HepG2 (cell line): ENCODE data around the gene GCM1. TPM values are rescaled to one million over a fixed set of nuclear protein-coding genes. Genes with fewer than 3 reads are reported as not detected.
A peak's percentile ranks its signal among the peaks of the same experiment; 100 is the strongest.

Experiments
- ATAC-seq: fragments of 200-7000 bp; cut with Tn5 transposase; 3 replicates; pipeline ENCODE4 v1.9.1; 2020; ENCODE audit warnings: mild to moderate bottlenecking, moderate library complexity
- BruUV-seq: library from RNA; stranded (reverse); fragments of 400-500 nt; replicated peaks from 2 replicates; lab custom pipeline; 2021; lab: Mats Ljungman, UMichigan
- CTCF ChIA-PET: fragments of 300-600 bp; formaldehyde crosslinking; extraction: SDS; loops from one replicate; lab custom pipeline; 2021; ENCODE audit warnings: low total read pairs, inconsistent platforms, low intra/inter-chr PET ratio; lab: Yijun Ruan, JAX
- POLR2A ChIA-PET: fragments of 350-600 bp; sonication (Branson Sonifier 250); formaldehyde crosslinking; loops from one replicate; lab custom pipeline; 2020; ENCODE audit warnings: antibody characterized with exemption, inconsistent platforms; lab: Yijun Ruan, JAX
- DNase-seq: peaks from one replicate; pipeline ENCODE4 v3.0.0-alpha.2; 2015; ENCODE audit warnings: low spot score
- FAIRE-seq: peaks from 3 replicates; lab custom pipeline; 2011; peaks lifted over from hg19 to GRCh38; lab: Jason Lieb, UNC
- H2AFZ ChIP-seq: one replicate; pipeline ENCODE4 v1.6.1; 2011; ENCODE audit warnings: low read length, inconsistent platforms
- H3K27ac ChIP-seq: fragments of 300-600 bp; 3 replicates; pipeline ENCODE4 v1.8.0; 2011; ENCODE audit warnings: mixed run types, mild to moderate bottlenecking, mixed read lengths, low read length, inconsistent platforms; ENCODE audit not compliant: insufficient read depth; ENCODE audit errors: extremely low read length
- H3K27me3 ChIP-seq, 2 experiments: fragments of 200-600 bp in 1 of 2; 2 replicates in 1 of 2; 3 replicates in 1 of 2; pipeline versions ENCODE4 v1.6.0 to v1.8.0; 2011; ENCODE audit warnings: low read length in 2 of 2, mild to moderate bottlenecking in 2 of 2, moderate library complexity in 2 of 2, inconsistent platforms in 1 of 2; ENCODE audit not compliant: insufficient read depth in 2 of 2, control insufficient read depth in 1 of 2
- H3K36me3 ChIP-seq, 2 experiments: fragments of 200-600 bp in 1 of 2; replicated peaks in 1 of 2; 2 replicates in 1 of 2; 3 replicates in 1 of 2; pipeline versions ENCODE4 v1.5.1 to v1.8.0; 2011; ENCODE audit warnings: low read length in 2 of 2, inconsistent platforms in 1 of 2; ENCODE audit not compliant: insufficient read depth in 2 of 2, control insufficient read depth in 1 of 2
- H3K4me1 ChIP-seq: 2 replicates; pipeline ENCODE4 v1.5.1; 2012; ENCODE audit warnings: low read length, inconsistent platforms; ENCODE audit not compliant: insufficient read depth
- H3K4me2 ChIP-seq: 2 replicates; pipeline ENCODE4 v1.6.0; 2011; ENCODE audit warnings: low read depth, low read length, inconsistent platforms
- H3K4me3 ChIP-seq, 3 experiments: fragments of 200-600 bp in 1 of 3; sonication (generic), shearing (Covaris generic) in 1 of 3; replicated peaks in 1 of 3; 2 replicates each; pipeline ENCODE4 v1.5.1; 2011 to 2016; ENCODE audit warnings: low read length in 3 of 3, inconsistent platforms in 2 of 3, low read depth in 2 of 3, mild to moderate bottlenecking in 2 of 3, control low read depth in 1 of 3, mixed read lengths in 1 of 3; ENCODE audit not compliant: insufficient read depth in 1 of 3
- H3K79me2 ChIP-seq: one replicate; pipeline ENCODE4 v1.6.1; 2011; ENCODE audit warnings: low read length, inconsistent platforms; ENCODE audit not compliant: insufficient read depth
- H3K9ac ChIP-seq: 2 replicates; pipeline ENCODE4 v1.6.0; 2011; ENCODE audit warnings: mild to moderate bottlenecking, low read depth, low read length, inconsistent platforms; ENCODE audit not compliant: insufficient read depth
- H3K9me3 ChIP-seq: 2 replicates; pipeline ENCODE4 v1.5.1; 2012; ENCODE audit warnings: mild to moderate bottlenecking, low read length
- H4K20me1 ChIP-seq: 2 replicates; pipeline ENCODE4 v1.6.0; 2011; ENCODE audit warnings: inconsistent platforms, mild to moderate bottlenecking, low read length, moderate library complexity; ENCODE audit not compliant: insufficient read depth
- CEBPB ChIP-seq: IDR thresholded peaks from 2 replicates; pipeline ENCODE4 v1.6.1; 2011; ENCODE audit warnings: low read depth, low read length, improper control_type of control experiment, borderline replicate concordance
- EP300 ChIP-seq, 3 experiments: sonication (generic) in 1 of 3; formaldehyde crosslinking in 1 of 3; IDR thresholded peaks; 2 replicates each; pipeline versions ENCODE4 v1.5.1 to v1.6.1; 2011 to 2020; ENCODE audit warnings: low read depth in 2 of 3, low read length in 2 of 3, borderline replicate concordance in 1 of 3, improper control_type of control experiment in 1 of 3, mild to moderate bottlenecking in 1 of 3, missing genetic modification reagents in 1 of 3, moderate library complexity in 1 of 3
- EZH2 ChIP-seq: conservative IDR thresholded peaks from 2 replicates; pipeline ENCODE4 v1.6.1; 2012; ENCODE audit warnings: mild to moderate bottlenecking, low read depth, low read length, moderate library complexity
- HMG20A ChIP-seq: IDR thresholded peaks from 2 replicates; pipeline ENCODE4 v1.6.1; 2016; ENCODE audit warnings: borderline replicate concordance
- LCORL ChIP-seq, 2 experiments: fragments of 450-650 bp in 1 of 2; sonication (generic) in 1 of 2; formaldehyde crosslinking in 1 of 2; IDR thresholded peaks; 2 replicates each; pipeline versions ENCODE4 v1.5.0 to v1.6.1; 2017 to 2020; ENCODE audit warnings: antibody characterized with exemption in 1 of 2, missing genetic modification reagents in 1 of 2
- MAFK ChIP-seq, 2 experiments: IDR thresholded peaks in 1 of 2; conservative IDR thresholded peaks in 1 of 2; 2 replicates each; pipeline ENCODE4 v1.6.1; 2011; ENCODE audit warnings: improper control_type of control experiment in 2 of 2, low read length in 2 of 2
- MTA1 ChIP-seq: sonication (generic); formaldehyde crosslinking; IDR thresholded peaks from 2 replicates; pipeline ENCODE4 v1.4.0; 2020; ENCODE audit warnings: missing genetic modification reagents, mild to moderate bottlenecking, borderline replicate concordance
- PHF21A ChIP-seq: sonication (generic); formaldehyde crosslinking; IDR thresholded peaks from 2 replicates; pipeline ENCODE4 v1.5.0; 2020; ENCODE audit warnings: mild to moderate bottlenecking, missing genetic modification reagents
- ZNF430 ChIP-seq: sonication (generic); formaldehyde crosslinking; IDR thresholded peaks from 2 replicates; pipeline ENCODE4 v1.9.0; 2021; ENCODE audit warnings: mild to moderate bottlenecking, missing genetic modification reagents
- WGBS: methylation state at CpG from one replicate; pipeline ENCODE4 v1.1.6; 2017; ENCODE audit warnings: low lambda C conversion rate; 5-methylcytosine and 5-hydroxymethylcytosine counted together
- in situ Hi-C: cut with HindIII; loops from 2 replicates; pipeline ENCODE4 v1.10.0; 2017; ENCODE audit warnings: low pct_unique_long_range_greater_than_20kb; ENCODE audit not compliant: extremely low pct_ligation_motif_present
- intact Hi-C: fragments of 100-400 bp; cut with micrococcal nuclease; formaldehyde crosslinking; loops from one replicate; pipeline ENCODE4 v1.10.0; 2022; ENCODE audit not compliant: unreplicated experiment
- polyA plus RNA-seq, 8 experiments: library from polyadenylated mRNA; depleted of rRNA in 3 of 8; stranded (reverse) in 7 of 8; unstranded in 1 of 8; fragments of >200 nt; fragmentation: Illumina TruSeq in 4 of 8; extraction: Trizol in 4 of 8; gene quantifications; 2 replicates each; pipeline versions ENCODE4 v1.2.1 to v1.2.3, GENCODE V29; 2011 to 2016; ENCODE audit warnings: low read depth in 4 of 8, missing spikeins in 1 of 8, mixed read lengths in 1 of 8; ENCODE audit not compliant: insufficient read depth in 1 of 8
- total RNA-seq, 5 experiments: library from RNA; depleted of rRNA; stranded (reverse); fragments of >200 nt; fragmentation: Illumina TruSeq; extraction: Trizol; gene quantifications; 2 replicates each; pipeline ENCODE4 v1.2.3, GENCODE V29; 2016; ENCODE audit warnings: low read depth in 1 of 5
- TF ChIP-seq, protein P1 (sequence below): sonication (generic); formaldehyde crosslinking; IDR thresholded peaks from 2 replicates; pipeline ENCODE4 v1.4.0; 2020; ENCODE audit warnings: mild to moderate bottlenecking, missing genetic modification reagents, borderline replicate concordance
- TF ChIP-seq, protein P2 (sequence below): sonication (generic); formaldehyde crosslinking; IDR thresholded peaks from 2 replicates; pipeline ENCODE4 v1.4.0; 2020; ENCODE audit warnings: missing genetic modification reagents, borderline replicate concordance

Gene GCM1
- total and polyA plus RNA-seq, 2 of the 13 experiments (the other 11 are each of a cell fraction or from before 2014, with no cell fraction given): 0.04 to 0.13 TPM

DNA sequence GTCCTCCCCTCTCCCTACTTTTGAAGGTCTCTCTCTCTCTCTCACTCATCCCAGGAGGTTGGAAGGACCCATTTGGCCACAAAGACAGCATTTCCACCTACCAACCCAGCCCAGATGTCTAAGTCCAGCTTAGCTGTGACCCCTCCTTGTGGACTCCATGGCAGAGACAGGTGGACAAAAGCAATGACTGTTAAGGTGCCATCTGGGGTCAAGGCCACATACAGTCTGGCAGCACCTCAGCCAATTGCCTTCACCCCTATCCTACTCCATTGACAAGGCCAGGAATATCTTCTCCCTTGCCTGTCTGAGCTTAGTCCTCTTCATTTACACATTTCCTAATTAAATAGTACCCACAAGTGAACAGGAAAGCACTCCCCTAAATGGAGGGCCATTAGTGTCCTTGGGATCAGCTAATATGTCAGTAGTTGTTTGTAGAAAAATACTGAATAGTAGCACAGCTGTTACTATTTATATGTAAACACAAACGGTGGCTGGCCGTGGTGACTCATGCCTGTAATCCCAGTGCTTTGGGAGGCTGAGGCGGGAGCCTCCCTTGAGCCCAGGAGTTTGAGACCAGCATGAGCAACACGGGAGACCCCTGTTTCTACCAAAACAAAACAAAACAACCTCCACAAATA lies 28.8 kb downstream of the GCM1 start (continued):
- TF ChIP-seq MTA1 (CRISPR knock-in tag): peak; percentile 85
- peak; percentile 73; the same call in 1 of the 2 replicates for TF ChIP-seq ZNF430 (CRISPR knock-in tag)
- no peak for TF ChIP-seq EZH2
- peak; percentile 80; the same call in 1 of the 2 replicates for TF ChIP-seq HMG20A (CRISPR knock-in tag)
- TF ChIP-seq, protein P1, sequence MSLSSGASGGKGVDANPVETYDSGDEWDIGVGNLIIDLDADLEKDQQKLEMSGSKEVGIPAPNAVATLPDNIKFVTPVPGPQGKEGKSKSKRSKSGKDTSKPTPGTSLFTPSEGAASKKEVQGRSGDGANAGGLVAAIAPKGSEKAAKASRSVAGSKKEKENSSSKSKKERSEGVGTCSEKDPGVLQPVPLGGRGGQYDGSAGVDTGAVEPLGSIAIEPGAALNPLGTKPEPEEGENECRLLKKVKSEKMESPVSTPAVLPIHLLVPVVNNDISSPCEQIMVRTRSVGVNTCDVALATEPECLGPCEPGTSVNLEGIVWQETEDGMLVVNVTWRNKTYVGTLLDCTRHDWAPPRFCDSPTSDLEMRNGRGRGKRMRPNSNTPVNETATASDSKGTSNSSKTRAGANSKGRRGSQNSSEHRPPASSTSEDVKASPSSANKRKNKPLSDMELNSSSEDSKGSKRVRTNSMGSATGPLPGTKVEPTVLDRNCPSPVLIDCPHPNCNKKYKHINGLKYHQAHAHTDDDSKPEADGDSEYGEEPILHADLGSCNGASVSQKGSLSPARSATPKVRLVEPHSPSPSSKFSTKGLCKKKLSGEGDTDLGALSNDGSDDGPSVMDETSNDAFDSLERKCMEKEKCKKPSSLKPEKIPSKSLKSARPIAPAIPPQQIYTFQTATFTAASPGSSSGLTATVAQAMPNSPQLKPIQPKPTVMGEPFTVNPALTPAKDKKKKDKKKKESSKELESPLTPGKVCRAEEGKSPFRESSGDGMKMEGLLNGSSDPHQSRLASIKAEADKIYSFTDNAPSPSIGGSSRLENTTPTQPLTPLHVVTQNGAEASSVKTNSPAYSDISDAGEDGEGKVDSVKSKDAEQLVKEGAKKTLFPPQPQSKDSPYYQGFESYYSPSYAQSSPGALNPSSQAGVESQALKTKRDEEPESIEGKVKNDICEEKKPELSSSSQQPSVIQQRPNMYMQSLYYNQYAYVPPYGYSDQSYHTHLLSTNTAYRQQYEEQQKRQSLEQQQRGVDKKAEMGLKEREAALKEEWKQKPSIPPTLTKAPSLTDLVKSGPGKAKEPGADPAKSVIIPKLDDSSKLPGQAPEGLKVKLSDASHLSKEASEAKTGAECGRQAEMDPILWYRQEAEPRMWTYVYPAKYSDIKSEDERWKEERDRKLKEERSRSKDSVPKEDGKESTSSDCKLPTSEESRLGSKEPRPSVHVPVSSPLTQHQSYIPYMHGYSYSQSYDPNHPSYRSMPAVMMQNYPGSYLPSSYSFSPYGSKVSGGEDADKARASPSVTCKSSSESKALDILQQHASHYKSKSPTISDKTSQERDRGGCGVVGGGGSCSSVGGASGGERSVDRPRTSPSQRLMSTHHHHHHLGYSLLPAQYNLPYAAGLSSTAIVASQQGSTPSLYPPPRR (CRISPR knock-in tag): peak; percentile 72

DNA sequence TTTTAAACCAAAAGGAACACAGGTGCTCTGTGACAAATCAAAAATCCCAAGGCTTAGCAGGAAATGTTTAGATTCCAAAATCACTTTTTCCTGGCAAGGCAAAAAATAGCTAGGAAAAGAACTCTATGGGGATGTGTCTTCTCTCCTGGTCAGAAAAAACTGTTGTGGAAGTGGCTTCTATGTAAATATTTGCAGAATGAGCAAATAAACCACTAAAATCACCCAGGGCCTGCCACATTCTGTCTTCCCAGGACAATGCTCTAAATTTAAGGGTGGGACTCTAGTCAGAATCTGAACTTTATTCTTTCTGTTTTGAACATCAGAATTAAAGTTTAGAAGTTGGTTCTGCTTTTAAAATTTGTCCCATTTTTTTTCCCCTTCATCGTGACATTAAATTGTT lies 29.3 kb downstream of the GCM1 start:
- H3K79me2 ChIP-seq: no peaks in the 10 kb centered on the region
- H4K20me1 ChIP-seq: no peaks in the 10 kb centered on the region
- H3K4me1 ChIP-seq: peaks cover 53% of the 10 kb centered on the region
- peak overlapping the region; percentile 31; the same call in 1 of the 2 replicates for H3K9ac ChIP-seq
- H3K4me2 ChIP-seq: peak overlapping the region; percentile 65
- peak overlapping the region; percentile 65 for H3K27ac ChIP-seq
- intact Hi-C loops: loop anchor here (1.0 to 10.0 kb wide), 2 partner anchors 16 to 185 kb away; no protein-coding TSS in a partner anchor
- FAIRE-seq (peak; percentile 52), ATAC-seq (peak; percentile 62), DNase-seq (peak; percentile 80)
- no TSS peak for BruUV-seq
- CTCF ChIA-PET: interaction anchor here (1.0 kb wide), 1 partner anchor 15 kb away, joined by 3 read pairs; no protein-coding TSS in a partner anchor
- 0 out of 6 replicates have a peak overlapping the region, but pooled peaks of 1 of the 3 experiments have one; percentile 27 for H3K4me3 ChIP-seq
- no peak overlapping the region for H2AFZ ChIP-seq
- H3K27me3 ChIP-seq: no peaks in the 10 kb centered on the region
- H3K9me3 ChIP-seq: peaks cover 9% of the 10 kb centered on the region; the same call in 1 of the 2 replicates
- POLR2A ChIA-PET: interaction anchor here (0.9 to 1.7 kb wide), 9 partner anchors 12 to 700 kb away, joined by 3 to 15 read pairs (median 4); partner anchors contain the start of genes EFHC1, FBXO9, GCLC and GSTA4
- H3K36me3 ChIP-seq: no peaks in the 10 kb centered on the region
- WGBS: 2% methylated on average over 1 of the region's 1 CpG
- in situ Hi-C loops: no loop called here
- TF ChIP-seq MAFK (conservative IDR thresholded peaks at IDR 0.05 in 1 of 2, IDR thresholded peaks at IDR 0.05 in 1 of 2; ENCODE audit: low read length in 2 of 2): peak; percentile 49 to 50; a peak in 3 of 4 replicates
- no peak for TF ChIP-seq PHF21A (CRISPR knock-in tag)
- no peak for TF ChIP-seq CEBPB
- TF ChIP-seq, protein P2, sequence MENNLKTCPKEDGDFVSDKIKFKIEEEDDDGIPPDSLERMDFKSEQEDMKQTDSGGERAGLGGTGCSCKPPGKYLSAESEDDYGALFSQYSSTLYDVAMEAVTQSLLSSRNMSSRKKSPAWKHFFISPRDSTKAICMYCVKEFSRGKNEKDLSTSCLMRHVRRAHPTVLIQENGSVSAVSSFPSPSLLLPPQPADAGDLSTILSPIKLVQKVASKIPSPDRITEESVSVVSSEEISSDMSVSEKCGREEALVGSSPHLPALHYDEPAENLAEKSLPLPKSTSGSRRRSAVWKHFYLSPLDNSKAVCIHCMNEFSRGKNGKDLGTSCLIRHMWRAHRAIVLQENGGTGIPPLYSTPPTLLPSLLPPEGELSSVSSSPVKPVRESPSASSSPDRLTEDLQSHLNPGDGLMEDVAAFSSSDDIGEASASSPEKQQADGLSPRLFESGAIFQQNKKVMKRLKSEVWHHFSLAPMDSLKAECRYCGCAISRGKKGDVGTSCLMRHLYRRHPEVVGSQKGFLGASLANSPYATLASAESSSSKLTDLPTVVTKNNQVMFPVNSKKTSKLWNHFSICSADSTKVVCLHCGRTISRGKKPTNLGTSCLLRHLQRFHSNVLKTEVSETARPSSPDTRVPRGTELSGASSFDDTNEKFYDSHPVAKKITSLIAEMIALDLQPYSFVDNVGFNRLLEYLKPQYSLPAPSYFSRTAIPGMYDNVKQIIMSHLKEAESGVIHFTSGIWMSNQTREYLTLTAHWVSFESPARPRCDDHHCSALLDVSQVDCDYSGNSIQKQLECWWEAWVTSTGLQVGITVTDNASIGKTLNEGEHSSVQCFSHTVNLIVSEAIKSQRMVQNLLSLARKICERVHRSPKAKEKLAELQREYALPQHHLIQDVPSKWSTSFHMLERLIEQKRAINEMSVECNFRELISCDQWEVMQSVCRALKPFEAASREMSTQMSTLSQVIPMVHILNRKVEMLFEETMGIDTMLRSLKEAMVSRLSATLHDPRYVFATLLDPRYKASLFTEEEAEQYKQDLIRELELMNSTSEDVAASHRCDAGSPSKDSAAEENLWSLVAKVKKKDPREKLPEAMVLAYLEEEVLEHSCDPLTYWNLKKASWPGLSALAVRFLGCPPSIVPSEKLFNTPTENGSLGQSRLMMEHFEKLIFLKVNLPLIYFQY (CRISPR knock-in tag): no peak
- no peak for TF ChIP-seq LCORL (IDR thresholded peaks at IDR 0.05)
- 0 out of 2 replicates have a peak, but pooled peaks have one; percentile 1 for TF ChIP-seq LCORL (CRISPR knock-in tag; IDR thresholded peaks at IDR 0.05)
- peak; percentile 6 to 28; a peak in 1 of 4 replicates for TF ChIP-seq EP300 (IDR thresholded peaks at IDR 0.05; ENCODE audit: low read depth in 2 of 2, low read length in 2 of 2)
- no peak for TF ChIP-seq EP300 (CRISPR knock-in tag; IDR thresholded peaks at IDR 0.05; ENCODE audit: borderline replicate concordance)
